Panc1 (cell line): ENCODE results near the gene ACOXL. TPM values are rescaled to one million over a fixed set of nuclear protein-coding genes. Genes with fewer than 3 reads are reported as not detected.

ENCODE experiments used
- ATAC-seq: fragments of 200-7000 bp; cut with Tn5 transposase; 2 replicates; pipeline ENCODE4 v1.9.1; 2020; ENCODE audit warnings: mild to moderate bottlenecking, moderate library complexity
- BruUV-seq: library from RNA; stranded (reverse); fragments of 400-500 nt; replicated peaks from 2 replicates; lab custom pipeline; 2021; lab: Mats Ljungman, UMichigan
- CTCF ChIA-PET: fragments of 300-600 bp; sonication (Branson Sonifier 250); formaldehyde crosslinking; loops from one replicate; lab custom pipeline; 2022; ENCODE audit warnings: antibody characterized with exemption; lab: Charles Lee
- POLR2A ChIA-PET: fragments of 300-600 bp; sonication (Branson Sonifier 250); formaldehyde crosslinking; loops from one replicate; lab custom pipeline; 2022; ENCODE audit warnings: antibody characterized with exemption; lab: Charles Lee
- DNase-seq: peaks from one replicate; pipeline ENCODE4 v3.0.0-alpha.2; 2010; ENCODE audit warnings: low read depth, low spot score
- H3K27ac ChIP-seq: 2 replicates; pipeline ENCODE4 v1.5.1; 2011; ENCODE audit warnings: mild to moderate bottlenecking, low read length, inconsistent platforms
- H3K27me3 ChIP-seq: fragments of 200-500 bp; sonication (Bioruptor generic); 2 replicates; pipeline ENCODE4 v1.6.0; 2014; ENCODE audit warnings: low read length, inconsistent platforms; ENCODE audit not compliant: control insufficient read depth, insufficient read depth
- H3K36me3 ChIP-seq: fragments of 200-500 bp; sonication (Bioruptor generic); 2 replicates; pipeline ENCODE4 v1.5.1; 2014; ENCODE audit warnings: inconsistent platforms, mild to moderate bottlenecking, low read length, moderate library complexity; ENCODE audit not compliant: control insufficient read depth, insufficient read depth
- H3K4me1 ChIP-seq: 2 replicates; pipeline ENCODE4 v1.5.1; 2011; ENCODE audit warnings: inconsistent platforms, mild to moderate bottlenecking, low read length, moderate library complexity; ENCODE audit not compliant: control insufficient read depth, insufficient read depth
- H3K4me3 ChIP-seq, 2 experiments: 2 replicates each; pipeline ENCODE4 v1.5.1; 2011 to 2012; ENCODE audit warnings: low read depth in 2 of 2, low read length in 2 of 2, mild to moderate bottlenecking in 2 of 2, inconsistent platforms in 1 of 2, moderate library complexity in 1 of 2
- H3K9me3 ChIP-seq: fragments of 200-500 bp; sonication (Bioruptor generic); 2 replicates; pipeline ENCODE4 v1.5.1; 2014; ENCODE audit warnings: low read depth, mild to moderate bottlenecking, inconsistent platforms, low read length, moderate library complexity; ENCODE audit not compliant: control insufficient read depth, insufficient read depth
- POLR2AphosphoS5 ChIP-seq: IDR thresholded peaks from 2 replicates; pipeline ENCODE4 v1.6.1; 2012; ENCODE audit warnings: mild to moderate bottlenecking, low read depth, low read length, moderate library complexity
- SIN3A ChIP-seq: IDR thresholded peaks from 2 replicates; pipeline ENCODE4 v1.6.1; 2012; ENCODE audit warnings: low read depth, mild to moderate bottlenecking, low read length, moderate library complexity, borderline replicate concordance; ENCODE audit not compliant: insufficient read depth
- TCF7L2 ChIP-seq: IDR thresholded peaks from 2 replicates; pipeline ENCODE4 v1.6.1; 2011; ENCODE audit warnings: mild to moderate bottlenecking, low read depth, low read length, inconsistent platforms
- in situ Hi-C: cut with HindIII; loops from 2 replicates; pipeline ENCODE4 v1.10.0; 2016; ENCODE audit warnings: low sequenced_read_pairs, low pct_unique_long_range_greater_than_20kb
- intact Hi-C: fragments of 100-400 bp; cut with micrococcal nuclease; formaldehyde crosslinking; loops from one replicate; pipeline ENCODE4 v1.10.0; 2022; ENCODE audit not compliant: unreplicated experiment
- total RNA-seq: library from RNA; stranded (reverse); gene quantifications from one replicate; pipeline ENCODE4 v1.2.1, GENCODE V29; 2021; ENCODE audit not compliant: unreplicated experiment
- TF ChIP-seq, protein P1 (sequence below), 2 experiments: IDR thresholded peaks; 2 replicates each; pipeline ENCODE4 v1.6.1; 2011 to 2012; ENCODE audit warnings: low read depth in 2 of 2, control low read depth in 1 of 2, low read length in 1 of 2, mild to moderate bottlenecking in 1 of 2, moderate library complexity in 1 of 2; ENCODE audit not compliant: insufficient read depth in 1 of 2
- TF ChIP-seq, protein P2 (sequence below): fragments of 450-650 bp; IDR thresholded peaks from 2 replicates; pipeline ENCODE4 v1.5.1; 2017; ENCODE audit warnings: mild to moderate bottlenecking

The ACOXL gene
- total RNA-seq, 1 experiment from 2014 or later, result 4.9 TPM

DNA sequence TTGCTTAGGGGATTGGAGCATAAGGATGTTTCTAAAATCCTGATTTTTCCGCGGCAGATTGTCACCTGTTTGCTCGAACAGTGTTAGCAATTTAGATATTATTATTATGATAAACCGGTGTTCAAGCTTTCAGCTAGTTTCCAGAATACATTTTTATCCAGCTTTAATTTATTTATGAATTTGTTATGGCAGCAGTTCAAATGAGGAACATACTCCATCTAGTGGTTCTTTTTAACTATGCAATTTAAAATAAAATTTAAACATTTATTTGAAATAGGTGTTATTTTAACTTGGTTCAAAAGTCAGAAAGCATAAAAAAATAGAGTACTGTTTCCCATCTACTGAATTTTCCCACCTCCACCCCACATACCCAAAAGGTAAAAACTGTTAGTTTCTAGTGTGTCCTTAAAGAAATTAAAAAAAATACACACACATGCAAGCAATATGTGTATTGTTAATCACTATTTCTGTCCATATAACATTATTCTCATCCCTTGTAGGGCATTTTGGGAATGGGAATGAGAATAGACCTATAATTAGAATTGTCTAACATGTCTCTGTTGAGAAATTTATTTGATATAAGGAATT lies 23.2 kb downstream of the ACOXL start:
- ChIA-PET CTCF (no interaction called here), POLR2A (interaction anchor here (0.7 kb wide), 1 partner anchor 78 kb away, joined by 4 read pairs; the partner anchor contains the start of gene BUB1)
- BruUV-seq, result no TSS peak
- ATAC-seq (no peak), DNase-seq (no peak)
- intact Hi-C loops (no loop called here), in situ Hi-C loops (no loop called here)
- H3K27ac ChIP-seq, result peak overlapping the region; percentile 35; the same call in 1 of the 2 replicates
- H3K9me3 ChIP-seq, result peaks cover 7% of the 10 kb centered on the region; the same call in 1 of the 2 replicates
- no peaks in the 10 kb centered on the region for H3K36me3 ChIP-seq
- TF ChIP-seq POLR2AphosphoS5, result no peak
- TF ChIP-seq TCF7L2, result no peak
- TF ChIP-seq, protein P1, sequence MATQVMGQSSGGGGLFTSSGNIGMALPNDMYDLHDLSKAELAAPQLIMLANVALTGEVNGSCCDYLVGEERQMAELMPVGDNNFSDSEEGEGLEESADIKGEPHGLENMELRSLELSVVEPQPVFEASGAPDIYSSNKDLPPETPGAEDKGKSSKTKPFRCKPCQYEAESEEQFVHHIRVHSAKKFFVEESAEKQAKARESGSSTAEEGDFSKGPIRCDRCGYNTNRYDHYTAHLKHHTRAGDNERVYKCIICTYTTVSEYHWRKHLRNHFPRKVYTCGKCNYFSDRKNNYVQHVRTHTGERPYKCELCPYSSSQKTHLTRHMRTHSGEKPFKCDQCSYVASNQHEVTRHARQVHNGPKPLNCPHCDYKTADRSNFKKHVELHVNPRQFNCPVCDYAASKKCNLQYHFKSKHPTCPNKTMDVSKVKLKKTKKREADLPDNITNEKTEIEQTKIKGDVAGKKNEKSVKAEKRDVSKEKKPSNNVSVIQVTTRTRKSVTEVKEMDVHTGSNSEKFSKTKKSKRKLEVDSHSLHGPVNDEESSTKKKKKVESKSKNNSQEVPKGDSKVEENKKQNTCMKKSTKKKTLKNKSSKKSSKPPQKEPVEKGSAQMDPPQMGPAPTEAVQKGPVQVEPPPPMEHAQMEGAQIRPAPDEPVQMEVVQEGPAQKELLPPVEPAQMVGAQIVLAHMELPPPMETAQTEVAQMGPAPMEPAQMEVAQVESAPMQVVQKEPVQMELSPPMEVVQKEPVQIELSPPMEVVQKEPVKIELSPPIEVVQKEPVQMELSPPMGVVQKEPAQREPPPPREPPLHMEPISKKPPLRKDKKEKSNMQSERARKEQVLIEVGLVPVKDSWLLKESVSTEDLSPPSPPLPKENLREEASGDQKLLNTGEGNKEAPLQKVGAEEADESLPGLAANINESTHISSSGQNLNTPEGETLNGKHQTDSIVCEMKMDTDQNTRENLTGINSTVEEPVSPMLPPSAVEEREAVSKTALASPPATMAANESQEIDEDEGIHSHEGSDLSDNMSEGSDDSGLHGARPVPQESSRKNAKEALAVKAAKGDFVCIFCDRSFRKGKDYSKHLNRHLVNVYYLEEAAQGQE (IDR thresholded peaks at IDR 0.05; ENCODE audit: insufficient read depth in 1 of 2, low read depth in 2 of 2, low read length in 1 of 2), result no peak
- TF ChIP-seq SIN3A, result no peak
- TF ChIP-seq, protein P2, sequence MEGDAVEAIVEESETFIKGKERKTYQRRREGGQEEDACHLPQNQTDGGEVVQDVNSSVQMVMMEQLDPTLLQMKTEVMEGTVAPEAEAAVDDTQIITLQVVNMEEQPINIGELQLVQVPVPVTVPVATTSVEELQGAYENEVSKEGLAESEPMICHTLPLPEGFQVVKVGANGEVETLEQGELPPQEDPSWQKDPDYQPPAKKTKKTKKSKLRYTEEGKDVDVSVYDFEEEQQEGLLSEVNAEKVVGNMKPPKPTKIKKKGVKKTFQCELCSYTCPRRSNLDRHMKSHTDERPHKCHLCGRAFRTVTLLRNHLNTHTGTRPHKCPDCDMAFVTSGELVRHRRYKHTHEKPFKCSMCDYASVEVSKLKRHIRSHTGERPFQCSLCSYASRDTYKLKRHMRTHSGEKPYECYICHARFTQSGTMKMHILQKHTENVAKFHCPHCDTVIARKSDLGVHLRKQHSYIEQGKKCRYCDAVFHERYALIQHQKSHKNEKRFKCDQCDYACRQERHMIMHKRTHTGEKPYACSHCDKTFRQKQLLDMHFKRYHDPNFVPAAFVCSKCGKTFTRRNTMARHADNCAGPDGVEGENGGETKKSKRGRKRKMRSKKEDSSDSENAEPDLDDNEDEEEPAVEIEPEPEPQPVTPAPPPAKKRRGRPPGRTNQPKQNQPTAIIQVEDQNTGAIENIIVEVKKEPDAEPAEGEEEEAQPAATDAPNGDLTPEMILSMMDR, result peak; percentile 70; the same call in 1 of the 2 replicates
- peaks cover 8% of the 10 kb centered on the region for H3K4me1 ChIP-seq
- no peaks in the 10 kb centered on the region for H3K27me3 ChIP-seq
- no peak overlapping the region for H3K4me3 ChIP-seq

DNA sequence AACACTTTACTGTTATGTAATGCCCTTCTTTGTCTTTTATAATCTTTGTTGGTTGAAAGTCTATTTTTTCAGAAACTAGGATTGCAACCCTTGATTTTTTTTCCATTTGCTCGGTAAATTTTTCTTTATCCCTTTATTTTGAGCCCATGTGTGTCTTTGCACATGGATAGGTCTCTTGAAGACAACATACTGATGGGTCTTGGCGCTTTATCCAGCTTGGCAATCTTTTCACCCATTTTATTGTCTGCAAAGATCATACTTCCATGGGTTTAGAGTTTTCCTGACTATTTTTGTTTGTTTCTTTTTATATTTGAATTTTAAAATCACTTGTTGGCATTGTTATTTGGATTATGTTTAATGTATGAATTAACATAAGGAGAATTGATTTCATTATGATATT lies 27.0 kb downstream of the ACOXL start:
- no TSS peak for BruUV-seq
- ATAC-seq (no peak), DNase-seq (no peak)
- in situ Hi-C loops (no loop called here), intact Hi-C loops (no loop called here)
- ChIA-PET POLR2A (no interaction called here), CTCF (interaction anchor here (0.7 kb wide), 1 partner anchor 9 kb away, joined by 3 read pairs; no protein-coding TSS in a partner anchor)
- H3K36me3 ChIP-seq, result no peaks in the 10 kb centered on the region
- peaks cover 7% of the 10 kb centered on the region; the same call in 1 of the 2 replicates for H3K9me3 ChIP-seq
- H3K4me1 ChIP-seq, result peaks cover 8% of the 10 kb centered on the region
- H3K27me3 ChIP-seq, result no peaks in the 10 kb centered on the region
- no peak overlapping the region for H3K27ac ChIP-seq
- TF ChIP-seq, protein P2, result no peak
- TF ChIP-seq, protein P1 (IDR thresholded peaks at IDR 0.05; ENCODE audit: insufficient read depth in 1 of 2, low read depth in 2 of 2, low read length in 1 of 2), result no peak
- TF ChIP-seq SIN3A, result no peak
- no peak for TF ChIP-seq TCF7L2
- TF ChIP-seq POLR2AphosphoS5, result no peak
- no peak overlapping the region for H3K4me3 ChIP-seq
